ENCODE measurements around the gene CST11.

The CST11 gene

DNA sequence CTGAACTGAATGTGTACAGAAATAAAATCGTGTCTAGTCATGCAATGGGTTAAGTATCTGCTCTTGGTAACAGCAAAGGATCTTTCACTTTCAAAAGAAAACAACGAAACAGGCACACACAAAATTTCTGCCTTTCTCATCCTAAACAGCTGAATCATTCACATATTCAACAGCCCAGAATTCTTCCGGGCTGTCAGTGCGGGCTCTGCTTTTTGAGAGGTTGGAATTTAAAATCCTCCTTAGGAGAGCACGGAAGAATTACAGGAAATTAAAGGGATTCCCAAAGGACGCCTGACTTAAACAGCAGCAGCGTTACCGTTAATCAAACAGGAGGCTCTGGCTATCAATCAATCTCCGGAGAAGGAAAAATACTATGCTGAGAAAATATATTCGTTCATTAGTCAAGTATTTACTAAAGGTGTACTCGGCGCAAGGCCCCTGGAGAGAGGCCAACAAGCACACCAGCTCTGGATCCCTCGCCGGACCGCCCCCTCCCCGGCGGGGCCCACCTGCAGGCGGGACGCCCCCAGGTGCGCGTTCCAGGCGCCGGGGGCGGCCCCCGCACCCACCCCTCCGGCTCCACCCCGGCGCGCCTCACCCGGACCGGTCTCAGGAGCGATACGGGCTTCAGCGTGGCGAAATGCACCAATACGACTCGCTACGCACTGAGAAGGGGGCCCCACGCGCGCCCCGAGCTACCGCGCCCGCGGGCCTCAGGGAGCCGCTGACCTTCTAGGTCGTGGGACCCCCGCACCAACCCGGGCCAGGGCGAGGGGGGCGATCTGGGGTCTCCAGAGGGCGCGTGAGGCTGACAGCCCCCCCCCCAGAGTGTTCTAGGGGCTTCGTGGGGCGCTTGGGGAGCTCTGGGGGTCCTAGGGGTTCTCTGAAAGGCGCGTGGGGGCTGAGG is 32.4 kb downstream of the CST11 start:
- no peak for DNase-seq

- no peak for DNase-seq
Measured at GRCh38 chr20:23419657-23419994, 33.0 kb downstream of the CST11 start.

DNA sequence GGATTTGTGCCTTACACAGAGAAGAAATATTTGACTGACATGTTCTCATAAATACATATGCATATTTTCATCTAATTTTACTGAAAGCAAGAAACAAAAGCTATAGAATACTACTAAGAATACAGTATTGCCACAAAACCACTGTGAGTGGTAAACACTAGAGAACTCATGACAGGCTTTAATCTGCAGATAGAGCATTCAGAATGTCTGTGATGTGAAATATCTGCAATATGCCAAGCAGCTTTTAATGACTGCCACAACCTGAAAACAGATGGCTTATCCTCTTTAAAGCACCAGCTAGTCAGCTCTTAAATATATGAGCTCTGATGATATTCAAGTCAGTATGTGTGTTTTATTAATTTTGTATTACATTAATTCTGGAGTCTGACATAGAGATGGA is 34.8 kb downstream of the CST11 start:
- DNase-seq = no peak

- no peak for DNase-seq
Measured at GRCh38 chr20:23415959-23416583, 36.6 kb downstream of the CST11 start.

DNA sequence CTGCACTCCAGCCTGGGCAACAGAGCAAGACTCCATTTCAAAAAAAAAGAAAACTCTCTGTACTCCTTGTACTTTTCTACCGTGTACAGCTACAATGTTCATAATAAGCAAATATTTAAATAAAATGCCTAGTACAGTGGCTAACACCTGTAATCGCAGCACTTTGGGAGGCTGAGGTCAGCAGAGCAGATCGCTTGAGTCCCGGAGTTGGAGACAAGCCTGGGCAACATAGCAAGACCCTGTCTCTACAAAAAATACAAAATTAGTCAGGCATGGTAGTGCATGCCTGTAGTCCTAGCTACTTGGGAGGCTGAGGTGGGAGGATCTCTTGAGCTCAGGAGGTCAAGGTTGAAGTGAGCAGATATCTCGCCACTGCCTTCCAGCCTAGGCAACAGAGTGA is 37.1 kb downstream of the CST11 start:
- DNase-seq = no peak

- DNase-seq = no peak
Measured at GRCh38 chr20:23414526-23415188, 38.0 kb downstream of the CST11 start.

DNA sequence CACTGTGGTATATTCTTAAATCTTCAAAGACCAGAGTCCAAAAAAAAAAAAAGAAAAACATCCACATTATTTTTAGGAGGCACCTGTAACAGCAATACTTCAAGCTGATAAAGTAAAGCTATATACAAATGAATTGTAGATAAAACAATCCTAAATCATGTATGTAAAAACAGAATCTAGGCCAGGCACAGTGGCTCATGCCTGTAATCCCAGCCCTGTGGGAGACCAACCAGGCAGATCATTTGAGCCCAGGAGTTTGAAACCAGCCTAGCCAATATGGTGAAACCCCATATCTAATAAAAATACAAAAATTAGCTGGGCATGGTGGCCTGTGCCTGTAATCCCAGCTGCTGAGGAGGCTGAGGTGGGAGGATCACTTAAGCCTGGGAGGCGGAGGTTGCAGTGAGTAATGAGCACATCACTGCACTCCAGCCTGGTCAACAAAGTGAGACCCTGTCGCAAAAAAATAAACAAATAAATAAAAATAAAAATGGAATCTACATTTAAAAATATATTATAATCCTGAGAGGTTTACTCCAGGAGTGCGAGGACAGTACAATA is 38.7 kb downstream of the CST11 start:
- no peak for DNase-seq

- DNase-seq = no peak
Measured at GRCh38 chr20:23412026-23412425, 40.6 kb downstream of the CST11 start.

- no peak for DNase-seq
Measured at GRCh38 chr20:23410916-23411695, 41.6 kb downstream of the CST11 start.

- no peak for DNase-seq
Measured at GRCh38 chr20:23409800-23410199, 42.9 kb downstream of the CST11 start.

DNA sequence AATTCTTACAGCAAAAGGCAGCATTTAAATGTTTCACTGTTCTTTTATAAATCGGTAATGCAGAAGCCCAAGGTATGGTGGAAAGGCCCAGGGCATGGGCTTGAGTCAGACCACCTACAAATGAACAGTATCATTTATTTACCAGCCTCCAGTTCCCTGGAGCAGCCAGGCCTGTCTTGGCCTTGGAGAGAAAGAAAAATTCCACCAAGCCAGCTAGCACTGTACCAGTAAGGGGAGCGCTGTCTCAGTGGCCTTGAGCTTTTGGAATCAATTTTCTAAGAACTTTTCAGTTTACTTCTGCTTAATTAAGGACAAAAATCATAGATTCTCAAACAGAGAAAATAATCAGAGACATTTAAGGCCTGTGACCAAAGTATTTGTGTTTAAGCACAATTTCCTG is 43.7 kb downstream of the CST11 start:
- DNase-seq = no peak

- no peak for DNase-seq
Measured at GRCh38 chr20:23407781-23408464, 44.8 kb downstream of the CST11 start.

DNA sequence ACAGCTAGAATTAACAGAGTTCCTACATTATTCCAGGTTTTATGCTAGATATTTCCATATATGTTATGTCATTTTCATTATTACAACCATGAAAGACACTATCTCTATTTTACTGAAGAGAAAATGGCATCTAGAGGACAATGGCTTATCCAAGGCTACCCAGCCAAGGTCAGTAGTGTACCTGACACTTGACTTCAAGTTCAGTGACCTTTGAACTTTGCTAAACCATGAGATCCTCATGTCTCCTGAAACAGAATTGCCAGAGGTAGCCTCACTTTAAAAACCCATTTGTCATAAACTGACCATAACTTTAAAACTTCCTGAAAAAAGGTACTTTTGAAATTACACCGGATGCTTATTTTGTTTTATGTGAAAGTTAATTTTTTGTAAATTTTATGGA is 45.8 kb downstream of the CST11 start:
- DNase-seq = no peak

DNA sequence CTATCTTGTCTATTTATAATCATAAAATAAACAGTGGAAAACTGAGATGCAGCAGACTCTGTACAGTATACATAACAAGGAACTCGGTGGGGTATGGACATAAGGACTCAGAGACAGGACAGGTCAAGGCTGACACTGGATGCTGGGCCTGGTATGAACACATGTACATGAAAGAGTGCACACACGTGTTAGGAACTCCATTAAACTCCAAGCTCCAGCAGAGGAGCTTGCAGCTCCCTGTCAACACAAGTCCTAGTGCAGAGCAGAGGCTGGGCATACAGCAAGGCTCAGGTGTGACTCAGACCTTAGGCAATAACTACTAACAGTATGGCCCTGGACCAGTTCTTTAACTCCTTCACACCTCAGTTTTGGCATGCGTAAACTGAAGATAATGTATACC is 48.5 kb downstream of the CST11 start:
- DNase-seq = no peak

GRCh38 chr20:23403751-23404150 is 48.9 kb downstream of the CST11 start:
- DNase-seq = no peak

DNA sequence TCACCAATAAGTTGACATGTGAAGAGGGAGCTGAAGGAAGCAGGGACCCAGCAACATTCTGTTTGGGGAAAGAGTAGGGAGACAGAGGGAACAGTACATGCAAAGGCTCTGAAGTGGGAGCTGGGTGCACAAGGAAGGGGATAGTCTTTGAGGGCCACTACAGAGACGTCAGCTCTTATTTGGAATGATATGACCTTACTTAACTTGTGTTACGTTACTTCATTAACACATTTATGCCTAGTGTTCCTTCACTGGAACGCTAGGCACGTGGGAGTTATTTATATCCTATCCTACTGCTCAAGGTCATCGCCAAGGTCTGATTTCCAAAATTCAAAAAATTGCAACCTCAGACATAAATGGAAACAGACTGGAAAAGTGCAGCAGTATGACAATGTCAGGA is 51.6 kb downstream of the CST11 start:
- no peak for DNase-seq

All from NCI-H1436 treated with DMSO at 0.1 percent for 48 hours (cell line).